Measurements from ENCODE around the gene GCH1. TPM values are rescaled to one million over a fixed set of nuclear protein-coding genes. Genes with fewer than 3 reads are reported as not detected.
"Not testable (repeated sequence)": the region's sequence is repeated elsewhere in the genome, so short reads cannot be mapped to it uniquely, and the experiment has no call there.

The GCH1 gene
- total and polyA plus RNA-seq, 4 donors: 3.4 to 4.6 (median 4.1) TPM

GRCh38 chr14:54931598-54932340, 29.1 kb upstream of the GCH1 start:
- Histone ChIP-seq H3K27me3 (ENCODE audit: control insufficient read depth, insufficient read depth, low read length) (no peaks in the 10 kb centered on the region), H3K9me3 (ENCODE audit: control insufficient read depth, insufficient read depth, low read length) (no peaks in the 10 kb centered on the region), H3K27ac (ENCODE audit: low read depth, low read length) (no peak overlapping the region), H3K4me3 (ENCODE audit: low read depth, low read length) (no peak overlapping the region), H3K36me3 (ENCODE audit: control insufficient read depth, insufficient read depth, low read length) (no peaks in the 10 kb centered on the region), H3K4me1 (ENCODE audit: control insufficient read depth, insufficient read depth, low read length) (no peaks in the 10 kb centered on the region)
- DNase-seq (ENCODE audit: low read depth in 4 of 6, low spot score in 6 of 6): no peak
- no CpG with 5 or more reads among the region's 3 CpGs for WGBS (ENCODE audit: insufficient coverage)

DNA sequence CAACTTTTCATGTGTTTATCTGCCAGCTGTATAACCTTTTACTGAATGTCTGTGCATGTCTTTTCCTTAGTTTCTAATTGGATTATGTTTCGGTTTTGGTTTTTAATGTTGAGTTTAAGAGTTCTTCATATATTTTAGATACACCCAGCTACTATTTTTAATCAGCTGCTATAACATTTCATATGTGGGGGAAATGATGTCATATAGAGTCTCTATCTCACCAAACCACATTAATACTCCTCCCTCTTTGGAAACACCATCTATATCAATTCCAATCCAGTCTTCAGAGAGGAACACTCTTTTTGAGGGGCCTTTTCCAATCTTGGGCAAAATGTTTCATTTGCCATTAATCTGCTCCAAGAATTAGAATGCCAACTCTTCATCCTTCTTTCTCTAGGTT, 28.5 kb upstream of the GCH1 start:
- H3K27ac ChIP-seq (ENCODE audit: low read depth, low read length): no peak overlapping the region

DNA sequence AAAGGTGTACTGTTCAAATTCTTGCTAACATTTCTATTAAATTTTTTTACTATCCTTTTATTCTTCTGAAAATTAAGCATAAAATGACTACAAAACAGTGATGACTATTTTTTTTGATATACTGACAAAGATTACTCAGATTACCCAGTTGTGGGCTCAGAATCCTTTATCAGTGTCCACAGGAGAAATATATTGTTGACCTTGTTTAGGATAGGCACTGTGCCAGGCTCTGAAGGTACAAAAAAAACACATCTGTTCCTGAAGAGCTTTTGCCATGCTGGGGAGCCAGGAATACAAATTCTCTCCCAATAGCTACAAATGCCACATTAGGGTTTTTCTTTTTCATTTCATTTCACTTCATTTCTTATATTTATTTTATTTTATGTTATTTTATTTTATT, 26.9 kb upstream of the GCH1 start:
- Histone ChIP-seq H3K4me3 (ENCODE audit: low read depth, low read length) (no peak overlapping the region), H3K27ac (ENCODE audit: low read depth, low read length) (no peak overlapping the region), H3K4me1 (ENCODE audit: control insufficient read depth, insufficient read depth, low read length) (no peaks in the 10 kb centered on the region), H3K36me3 (ENCODE audit: control insufficient read depth, insufficient read depth, low read length) (no peaks in the 10 kb centered on the region), H3K27me3 (ENCODE audit: control insufficient read depth, insufficient read depth, low read length) (no peaks in the 10 kb centered on the region), H3K9me3 (ENCODE audit: control insufficient read depth, insufficient read depth, low read length) (no peaks in the 10 kb centered on the region)
- no peak for DNase-seq (ENCODE audit: low read depth in 4 of 6, low spot score in 6 of 6)

More for the DNA sequence above, 28.5 kb upstream of the GCH1 start:
- Histone ChIP-seq H3K4me1 (ENCODE audit: control insufficient read depth, insufficient read depth, low read length) (no peaks in the 10 kb centered on the region), H3K27me3 (ENCODE audit: control insufficient read depth, insufficient read depth, low read length) (no peaks in the 10 kb centered on the region), H3K4me3 (ENCODE audit: low read depth, low read length) (no peak overlapping the region), H3K36me3 (ENCODE audit: control insufficient read depth, insufficient read depth, low read length) (no peaks in the 10 kb centered on the region), H3K9me3 (ENCODE audit: control insufficient read depth, insufficient read depth, low read length) (no peaks in the 10 kb centered on the region)
- no CpG with 5 or more reads among the region's 1 CpG for WGBS (ENCODE audit: insufficient coverage)
- no peak for DNase-seq (ENCODE audit: low read depth in 4 of 6, low spot score in 6 of 6)

DNA sequence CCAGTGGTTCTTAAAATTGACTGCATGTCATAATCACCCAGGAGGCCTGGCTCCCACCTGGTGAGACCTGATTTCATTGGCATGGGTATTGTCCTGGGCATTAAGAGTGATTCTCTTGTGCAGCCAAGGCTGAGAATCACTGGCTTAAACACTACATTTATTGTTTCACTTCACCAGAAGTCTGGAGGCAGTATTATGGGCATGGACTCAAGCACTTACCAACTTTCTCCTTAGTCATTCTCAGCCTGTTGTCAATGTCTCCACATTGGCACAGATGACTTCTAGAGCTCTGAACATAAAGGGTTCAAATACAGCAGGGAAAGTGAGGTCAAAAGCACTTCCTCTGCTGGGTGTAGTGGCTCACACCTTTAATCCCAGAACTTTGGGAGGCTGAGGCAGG, 25.6 kb upstream of the GCH1 start:
- H3K9me3 ChIP-seq (ENCODE audit: control insufficient read depth, insufficient read depth, low read length): no peaks in the 10 kb centered on the region
- DNase-seq (ENCODE audit: low read depth in 4 of 6, low spot score in 6 of 6): no peak
- no peaks in the 10 kb centered on the region for H3K36me3 ChIP-seq (ENCODE audit: control insufficient read depth, insufficient read depth, low read length)
- H3K27me3 ChIP-seq (ENCODE audit: control insufficient read depth, insufficient read depth, low read length): no peaks in the 10 kb centered on the region
- H3K4me3 ChIP-seq (ENCODE audit: low read depth, low read length): no peak overlapping the region
- H3K27ac ChIP-seq (ENCODE audit: low read depth, low read length): no peak overlapping the region
- H3K4me1 ChIP-seq (ENCODE audit: control insufficient read depth, insufficient read depth, low read length): no peaks in the 10 kb centered on the region

GRCh38 chr14:54927551-54927950, 24.9 kb upstream of the GCH1 start:
- H3K4me3 ChIP-seq (ENCODE audit: low read depth, low read length): no peak overlapping the region
- DNase-seq (ENCODE audit: low read depth in 4 of 6, low spot score in 6 of 6): no peak
- no peaks in the 10 kb centered on the region for H3K27me3 ChIP-seq (ENCODE audit: control insufficient read depth, insufficient read depth, low read length)
- no peaks in the 10 kb centered on the region for H3K9me3 ChIP-seq (ENCODE audit: control insufficient read depth, insufficient read depth, low read length)
- no CpG with 5 or more reads among the region's 1 CpG for WGBS (ENCODE audit: insufficient coverage)
- no peak overlapping the region for H3K27ac ChIP-seq (ENCODE audit: low read depth, low read length)
- H3K4me1 ChIP-seq (ENCODE audit: control insufficient read depth, insufficient read depth, low read length): no peaks in the 10 kb centered on the region
- H3K36me3 ChIP-seq (ENCODE audit: control insufficient read depth, insufficient read depth, low read length): no peaks in the 10 kb centered on the region

GRCh38 chr14:54926570-54926969, 23.9 kb upstream of the GCH1 start:
- not testable (repeated sequence) for H3K9me3 ChIP-seq (ENCODE audit: control insufficient read depth, insufficient read depth, low read length); H3K4me3 ChIP-seq (ENCODE audit: low read depth, low read length); H3K4me1 ChIP-seq (ENCODE audit: control insufficient read depth, insufficient read depth, low read length); H3K36me3 ChIP-seq (ENCODE audit: control insufficient read depth, insufficient read depth, low read length); DNase-seq (ENCODE audit: low read depth in 4 of 6, low spot score in 6 of 6); H3K27me3 ChIP-seq (ENCODE audit: control insufficient read depth, insufficient read depth, low read length); H3K27ac ChIP-seq (ENCODE audit: low read depth, low read length)
- WGBS (ENCODE audit: insufficient coverage): 83% methylated on average over 1 of the region's 5 CpGs

GRCh38 chr14:54922598-54922997, 20.0 kb upstream of the GCH1 start:
- H3K27ac ChIP-seq (ENCODE audit: low read depth, low read length): no peak overlapping the region
- no peak overlapping the region for H3K4me3 ChIP-seq (ENCODE audit: low read depth, low read length)
- H3K4me1 ChIP-seq (ENCODE audit: control insufficient read depth, insufficient read depth, low read length): no peaks in the 10 kb centered on the region
- H3K27me3 ChIP-seq (ENCODE audit: control insufficient read depth, insufficient read depth, low read length): no peaks in the 10 kb centered on the region
- no peak for DNase-seq (ENCODE audit: low read depth in 4 of 6, low spot score in 6 of 6)
- H3K9me3 ChIP-seq (ENCODE audit: control insufficient read depth, insufficient read depth, low read length): no peaks in the 10 kb centered on the region
- 69% methylated on average over 3 of the region's 3 CpGs for WGBS (ENCODE audit: insufficient coverage)
- H3K36me3 ChIP-seq (ENCODE audit: control insufficient read depth, insufficient read depth, low read length): no peaks in the 10 kb centered on the region

- Histone ChIP-seq H3K36me3 (ENCODE audit: control insufficient read depth, insufficient read depth, low read length) (no peaks in the 10 kb centered on the region), H3K9me3 (ENCODE audit: control insufficient read depth, insufficient read depth, low read length) (no peaks in the 10 kb centered on the region), H3K4me1 (ENCODE audit: control insufficient read depth, insufficient read depth, low read length) (no peaks in the 10 kb centered on the region), H3K27me3 (ENCODE audit: control insufficient read depth, insufficient read depth, low read length) (no peaks in the 10 kb centered on the region), H3K4me3 (ENCODE audit: low read depth, low read length) (no peak overlapping the region), H3K27ac (ENCODE audit: low read depth, low read length) (no peak overlapping the region)
- peak in 1 of 6 donors; percentile 17 for DNase-seq (ENCODE audit: low read depth in 4 of 6, low spot score in 6 of 6)
- WGBS (ENCODE audit: insufficient coverage): no CpG with 5 or more reads among the region's 1 CpG
These were observed 17.4 kb upstream of the GCH1 start for GRCh38 chr14:54920052-54920451.

GRCh38 chr14:54919330-54919729, 16.7 kb upstream of the GCH1 start:
- no peak overlapping the region for H3K4me3 ChIP-seq (ENCODE audit: low read depth, low read length)
- no peak overlapping the region for H3K27ac ChIP-seq (ENCODE audit: low read depth, low read length)

GRCh38 chr14:54918427-54918826, 15.8 kb upstream of the GCH1 start:
- WGBS (ENCODE audit: insufficient coverage): 60% methylated on average over 1 of the region's 5 CpGs

More at GRCh38 chr14:54919330-54919729, 16.7 kb upstream of the GCH1 start:
- Histone ChIP-seq H3K9me3 (ENCODE audit: control insufficient read depth, insufficient read depth, low read length) (no peaks in the 10 kb centered on the region), H3K4me1 (ENCODE audit: control insufficient read depth, insufficient read depth, low read length) (no peaks in the 10 kb centered on the region), H3K36me3 (ENCODE audit: control insufficient read depth, insufficient read depth, low read length) (no peaks in the 10 kb centered on the region), H3K27me3 (ENCODE audit: control insufficient read depth, insufficient read depth, low read length) (no peaks in the 10 kb centered on the region)
- DNase-seq (ENCODE audit: low read depth in 4 of 6, low spot score in 6 of 6): no peak

More at GRCh38 chr14:54918427-54918826, 15.8 kb upstream of the GCH1 start:
- Histone ChIP-seq H3K4me3 (ENCODE audit: low read depth, low read length) (no peak overlapping the region), H3K4me1 (ENCODE audit: control insufficient read depth, insufficient read depth, low read length) (no peaks in the 10 kb centered on the region), H3K36me3 (ENCODE audit: control insufficient read depth, insufficient read depth, low read length) (no peaks in the 10 kb centered on the region), H3K27me3 (ENCODE audit: control insufficient read depth, insufficient read depth, low read length) (no peaks in the 10 kb centered on the region), H3K27ac (ENCODE audit: low read depth, low read length) (no peak overlapping the region), H3K9me3 (ENCODE audit: control insufficient read depth, insufficient read depth, low read length) (no peaks in the 10 kb centered on the region)
- DNase-seq (ENCODE audit: low read depth in 4 of 6, low spot score in 6 of 6): no peak
